Right lobe of liver (tissue), 6 donors: Measurements from ENCODE around the gene TTC7B. TPM values are rescaled to one million over a fixed set of nuclear protein-coding genes. Genes with fewer than 3 reads are reported as not detected.

Source experiments
- ATAC-seq, 4 donors: fragments of 200-7000 bp; cut with Tn5 transposase; one replicate each; pipeline ENCODE4 v1.9.1; 2020; ENCODE audit warnings: mild to moderate bottlenecking in 4 of 4, moderate library complexity in 4 of 4
- DNase-seq, 3 donors: peaks; one replicate each; pipeline ENCODE4 v3.0.0-alpha.2; 2020
- H3K27ac ChIP-seq, 3 donors: fragments of 200-600 bp; one replicate each; pipeline ENCODE4 v1.8.0; 2022
- H3K27me3 ChIP-seq, 2 donors: fragments of 200-600 bp; one replicate each; pipeline ENCODE4 v1.8.0; 2022
- H3K36me3 ChIP-seq, 4 donors: fragments of 200-600 bp; sonication (generic) in 1 of 4; one replicate each; pipeline versions ENCODE4 v1.5.1 to v1.8.0; 2017 to 2022; ENCODE audit warnings: control low read depth in 1 of 4
- H3K4me1 ChIP-seq, 4 donors: fragments of 200-600 bp; sonication (generic) in 1 of 4; one replicate each; pipeline versions ENCODE4 v1.5.1 to v1.8.0; 2017 to 2022; ENCODE audit warnings: control low read depth in 1 of 4
- H3K4me3 ChIP-seq, 3 donors: fragments of 200-600 bp; one replicate each; pipeline ENCODE4 v1.8.0; 2022
- H3K9me3 ChIP-seq, 4 donors: fragments of 200-600 bp; sonication (generic) in 1 of 4; one replicate each; pipeline versions ENCODE4 v1.5.1 to v1.8.0; 2017 to 2022; ENCODE audit warnings: control low read depth in 1 of 4
- POLR2A ChIP-seq: fragments of 450-650 bp; IDR thresholded peaks from one replicate; pipeline ENCODE4 v1.6.1; 2017; ENCODE audit warnings: antibody characterized with exemption, mild to moderate bottlenecking
- WGBS: methylation state at CpG from one replicate; pipeline ENCODE4 v1.1.6; 2018; ENCODE audit warnings: low coverage, low lambda C conversion rate; ENCODE audit not compliant: insufficient coverage; ENCODE audit errors: missing lambda C conversion rate; 5-methylcytosine and 5-hydroxymethylcytosine counted together
- intact Hi-C, 2 donors: fragments of 100-400 bp; cut with DNase I; formaldehyde crosslinking; loops; one replicate each; pipeline versions ENCODE4 v1.11.2 to v1.14.1; 2022
- total RNA-seq, 6 experiments: library from RNA; depleted of rRNA in 2 of 6; stranded (reverse); fragments of >200 nt in 2 of 6; fragmentation: NEBNext Ultra II Directional in 3 of 6; extraction: Animal tissue kit (Norgen Biotek cat#: 25700) in 3 of 6; gene quantifications; one replicate each; pipeline versions ENCODE4 v1.1.0 to v1.2.4, GENCODE V29; 2016 to 2023
- TF ChIP-seq, protein P1 (sequence below), 4 donors: fragments of 200-600 bp in 3 of 4; fragments of 450-650 bp in 1 of 4; IDR thresholded peaks; one replicate each; pipeline versions ENCODE4 v1.5.1 to v1.8.0; 2016 to 2022; ENCODE audit warnings: antibody characterized with exemption in 4 of 4, mild to moderate bottlenecking in 2 of 4
- donor health status: DM: no; HTN: yes; CAD: no.
- donor health status: DM: no; HTN: no; CAD: no.
- donor health status: DM: no; HTN: no; CAD: no.
- donor health status: DM: no; HTN: yes; CAD: no.
- donor health status: DM: no; HTN: yes; CAD: no.

Gene TTC7B
- total RNA-seq, 6 experiments from 2014 or later = 18.4 to 56.1 (median 37.5) TPM

GRCh38 chr14:90784621-90785270 lies 31.5 kb downstream of the TTC7B start:
- DNase-seq (peak in 1 of 3 donors; percentile 23), ATAC-seq (no peak)
- Histone ChIP-seq H3K36me3 (no peaks in the 10 kb centered on the region), H3K9me3 (no peaks in the 10 kb centered on the region), H3K27me3 (no peaks in the 10 kb centered on the region), H3K4me3 (no peak overlapping the region), H3K27ac (no peak overlapping the region), H3K4me1 (peaks cover 0 to 16% (median 5%) of the 10 kb centered on the region in 4 donors)
- intact Hi-C loops = loop anchor here in 1 of 2 donors (5.0 kb wide), 1 partner anchor 33 kb away; the partner anchor contains the start of gene TTC7B
- TF ChIP-seq, protein P1, sequence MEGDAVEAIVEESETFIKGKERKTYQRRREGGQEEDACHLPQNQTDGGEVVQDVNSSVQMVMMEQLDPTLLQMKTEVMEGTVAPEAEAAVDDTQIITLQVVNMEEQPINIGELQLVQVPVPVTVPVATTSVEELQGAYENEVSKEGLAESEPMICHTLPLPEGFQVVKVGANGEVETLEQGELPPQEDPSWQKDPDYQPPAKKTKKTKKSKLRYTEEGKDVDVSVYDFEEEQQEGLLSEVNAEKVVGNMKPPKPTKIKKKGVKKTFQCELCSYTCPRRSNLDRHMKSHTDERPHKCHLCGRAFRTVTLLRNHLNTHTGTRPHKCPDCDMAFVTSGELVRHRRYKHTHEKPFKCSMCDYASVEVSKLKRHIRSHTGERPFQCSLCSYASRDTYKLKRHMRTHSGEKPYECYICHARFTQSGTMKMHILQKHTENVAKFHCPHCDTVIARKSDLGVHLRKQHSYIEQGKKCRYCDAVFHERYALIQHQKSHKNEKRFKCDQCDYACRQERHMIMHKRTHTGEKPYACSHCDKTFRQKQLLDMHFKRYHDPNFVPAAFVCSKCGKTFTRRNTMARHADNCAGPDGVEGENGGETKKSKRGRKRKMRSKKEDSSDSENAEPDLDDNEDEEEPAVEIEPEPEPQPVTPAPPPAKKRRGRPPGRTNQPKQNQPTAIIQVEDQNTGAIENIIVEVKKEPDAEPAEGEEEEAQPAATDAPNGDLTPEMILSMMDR (IDR thresholded peaks at IDR 0.05) = no peak
- no peak for TF ChIP-seq POLR2A
- 86% methylated on average over 5 of the region's 9 CpGs for WGBS

DNA sequence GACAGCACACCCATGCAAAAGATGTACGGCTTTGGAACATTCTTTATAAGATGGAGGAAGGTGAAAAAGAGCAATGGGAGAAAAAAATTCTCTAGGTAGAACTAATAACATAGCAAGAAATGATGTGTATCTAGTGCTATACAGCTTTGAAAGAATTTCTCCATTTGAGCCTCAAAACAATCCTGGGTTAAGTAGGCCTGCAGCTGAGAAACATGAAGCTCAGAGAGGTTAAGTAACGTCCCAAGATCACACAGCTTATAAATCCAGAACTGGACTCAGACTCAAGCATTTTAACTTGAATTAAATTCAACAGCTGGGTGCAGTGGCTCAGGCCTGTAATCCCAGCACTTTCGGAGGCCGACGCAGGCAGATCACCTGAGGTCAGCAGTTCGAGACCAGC lies 32.9 kb downstream of the TTC7B start:
- TF ChIP-seq POLR2A = no peak
- TF ChIP-seq, protein P1 (IDR thresholded peaks at IDR 0.05) = no peak
- H3K9me3 ChIP-seq = no peaks in the 10 kb centered on the region
- no peak overlapping the region for H3K27ac ChIP-seq
- no peaks in the 10 kb centered on the region for H3K27me3 ChIP-seq
- no peak for ATAC-seq
- intact Hi-C loops = loop anchor here in 1 of 2 donors (5.0 kb wide), 1 partner anchor 34 kb away; the partner anchor contains the start of gene TTC7B
- WGBS = 97% methylated on average over 5 of the region's 6 CpGs
- DNase-seq = no peak
- H3K36me3 ChIP-seq = no peaks in the 10 kb centered on the region
- peaks cover 0 to 13% (median 6%) of the 10 kb centered on the region in 4 donors for H3K4me1 ChIP-seq
- no peak overlapping the region for H3K4me3 ChIP-seq

GRCh38 chr14:90782892-90783291 lies 33.3 kb downstream of the TTC7B start:
- no peak for ATAC-seq
- Histone ChIP-seq H3K4me1 (peaks cover 0 to 12% (median 4%) of the 10 kb centered on the region in 4 donors), H3K4me3 (no peak overlapping the region), H3K27me3 (no peaks in the 10 kb centered on the region), H3K9me3 (no peaks in the 10 kb centered on the region), H3K36me3 (no peaks in the 10 kb centered on the region), H3K27ac (no peak overlapping the region)
- peak in 1 of 3 donors; percentile 31 for DNase-seq
- TF ChIP-seq, protein P1 (IDR thresholded peaks at IDR 0.05) = no peak
- no peak for TF ChIP-seq POLR2A
- intact Hi-C loops = loop anchor here in 1 of 2 donors (5.0 kb wide), 1 partner anchor 34 kb away; the partner anchor contains the start of gene TTC7B
- WGBS = 100% methylated on average over 1 of the region's 4 CpGs

DNA sequence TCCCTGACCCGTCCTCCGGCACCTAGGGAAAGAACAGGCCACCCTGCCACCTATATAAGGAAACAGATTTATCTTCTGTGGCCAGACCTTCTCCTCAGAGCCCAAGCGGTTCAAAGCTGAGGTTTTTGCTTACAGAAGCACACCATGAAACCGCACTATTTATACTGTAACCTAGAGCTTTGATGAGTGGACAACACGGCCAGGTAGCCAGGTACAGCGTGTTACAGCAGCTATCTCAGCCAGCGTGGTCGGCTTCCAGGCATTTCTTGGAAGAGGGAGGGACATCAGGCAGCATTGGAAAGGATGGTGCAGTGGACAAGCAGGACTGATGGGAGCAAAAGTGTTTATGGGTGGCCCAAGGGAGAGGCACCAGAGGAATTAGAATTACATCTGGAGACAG lies 34.4 kb downstream of the TTC7B start:
- H3K27ac ChIP-seq = no peak overlapping the region
- TF ChIP-seq, protein P1 (IDR thresholded peaks at IDR 0.05) = no peak
- no peak for TF ChIP-seq POLR2A
- H3K9me3 ChIP-seq = no peaks in the 10 kb centered on the region
- peaks cover 0 to 12% (median 4%) of the 10 kb centered on the region in 4 donors for H3K4me1 ChIP-seq
- no peak overlapping the region for H3K4me3 ChIP-seq
- intact Hi-C loops = loop anchor here in 1 of 2 donors (5.0 kb wide), 1 partner anchor 35 kb away; the partner anchor contains the start of gene TTC7B
- ATAC-seq (no peak), DNase-seq (peak in 1 of 3 donors; percentile 21)
- H3K27me3 ChIP-seq = no peaks in the 10 kb centered on the region
- no peaks in the 10 kb centered on the region for H3K36me3 ChIP-seq
- 81% methylated on average over 5 of the region's 8 CpGs for whole genome bisulfite sequencing
